K562 (cell line): ENCODE results near the gene MAN2A1. TPM values are rescaled to one million over a fixed set of nuclear protein-coding genes. Genes with fewer than 3 reads are reported as not detected.

Experiments used
- ATF2 ChIP-seq: sonication (generic); formaldehyde crosslinking; IDR thresholded peaks from 2 replicates; pipeline ENCODE4 v1.8.1; 2022; ENCODE audit warnings: missing genetic modification reagents
- CCNT2 ChIP-seq: IDR thresholded peaks from 2 replicates; pipeline ENCODE4 v1.6.1; 2011; ENCODE audit warnings: borderline replicate concordance, low read depth, mild to moderate bottlenecking, moderate library complexity, mixed read lengths, low read length; ENCODE audit not compliant: insufficient read length; ENCODE audit errors: extremely low read depth
- HES1 ChIP-seq: fragments of 450-650 bp; IDR thresholded peaks from 2 replicates; pipeline ENCODE4 v1.6.1; 2016; ENCODE audit warnings: low read depth, mild to moderate bottlenecking, moderate library complexity
- MCM7 ChIP-seq, 2 experiments: fragments of 450-650 bp; IDR thresholded peaks; 2 replicates each; pipeline ENCODE4 v1.6.1; 2016 to 2018
- RAD21 ChIP-seq, 2 experiments: fragments of 250-450 bp in 1 of 2; fragments of 450-650 bp in 1 of 2; sonication (Bioruptor Pico) in 1 of 2; formaldehyde crosslinking in 1 of 2; IDR thresholded peaks in 1 of 2; conservative IDR thresholded peaks in 1 of 2; 2 replicates each; pipeline versions ENCODE4 v1.4.0 to v1.8.0; 2020 to 2022; ENCODE audit warnings: mild to moderate bottlenecking in 2 of 2, moderate library complexity in 1 of 2
- XRCC3 ChIP-seq: fragments of 450-650 bp; IDR thresholded peaks from 2 replicates; pipeline ENCODE4 v1.6.1; 2017; ENCODE audit warnings: mild to moderate bottlenecking, moderate library complexity
- ZBTB43 ChIP-seq: sonication (generic); formaldehyde crosslinking; IDR thresholded peaks from 2 replicates; pipeline ENCODE4 v1.8.0; 2023; ENCODE audit warnings: mild to moderate bottlenecking, missing genetic modification reagents
- ZNF232 ChIP-seq: sonication (generic); formaldehyde crosslinking; IDR thresholded peaks from 2 replicates; pipeline ENCODE4 v1.8.0; 2022; ENCODE audit warnings: mild to moderate bottlenecking, missing genetic modification reagents
- ZNF764 ChIP-seq: fragments of 250-450 bp; sonication (Bioruptor Pico); IDR thresholded peaks from 2 replicates; pipeline ENCODE4 v1.4.0; 2020; ENCODE audit warnings: low read depth, mild to moderate bottlenecking, moderate library complexity
- polyA plus RNA-seq, 8 experiments: library from polyadenylated mRNA; depleted of rRNA in 4 of 8; stranded (reverse) in 5 of 8; unstranded in 3 of 8; fragments of >200 nt; fragmentation: Nextera tagmentation in 2 of 8; fragmentation: Illumina TruSeq in 1 of 8; extraction: Ambion mirVana in 2 of 8; extraction: Trizol in 1 of 8; gene quantifications; 2 replicates each; pipeline versions ENCODE4 v1.2.1 to v1.2.3, GENCODE V29; 2011 to 2014; ENCODE audit warnings: inconsistent platforms in 1 of 8, missing spikeins in 1 of 8
- total RNA-seq, 7 experiments: library from RNA; depleted of rRNA in 6 of 7; stranded (reverse); fragments of >200 nt in 6 of 7; fragmentation: Illumina TruSeq in 2 of 7; extraction: Trizol in 2 of 7; gene quantifications; 2 replicates each; pipeline versions ENCODE4 v1.2.1 to v1.2.3, GENCODE V29; 2011 to 2021; ENCODE audit warnings: low replicate concordance in 1 of 7

MAN2A1 gene
- total and polyA plus RNA-seq, 9 of the 15 experiments (the other 6 are each of a cell fraction or from before 2014, with no cell fraction given): 5.2 to 32.0 (median 19.8) TPM

GRCh38 chr5:109690242-109690974 lies 681 bp downstream of the MAN2A1 start (continued):
- TF ChIP-seq ZNF232 (peak; percentile 51; the same call in 1 of the 2 replicates), MCM7 (IDR thresholded peaks at IDR 0.05) (no peak), RAD21 (CRISPR knock-in tag; conservative IDR thresholded peaks at IDR 0.05 in 1 of 2, IDR thresholded peaks at IDR 0.05 in 1 of 2) (0 out of 4 replicates have a peak, but pooled peaks of 1 of the 2 experiments have one; percentile 16), HES1 (no peak), ATF2 (CRISPR knock-in tag) (no peak), ZNF764 (no peak), XRCC3 (no peak), CCNT2 (no peak), ZBTB43 (CRISPR knock-in tag) (no peak; the same call in 1 of the 2 replicates)
- TF ChIP-seq, all 486 proteins: peak for 24
